ENCODE data around the gene KCNJ16. TPM values are rescaled to one million over a fixed set of nuclear protein-coding genes. Genes with fewer than 3 reads are reported as not detected.

Gene KCNJ16
- total RNA-seq, 1 donor from 2014 or later, result 6.9 TPM

DNA sequence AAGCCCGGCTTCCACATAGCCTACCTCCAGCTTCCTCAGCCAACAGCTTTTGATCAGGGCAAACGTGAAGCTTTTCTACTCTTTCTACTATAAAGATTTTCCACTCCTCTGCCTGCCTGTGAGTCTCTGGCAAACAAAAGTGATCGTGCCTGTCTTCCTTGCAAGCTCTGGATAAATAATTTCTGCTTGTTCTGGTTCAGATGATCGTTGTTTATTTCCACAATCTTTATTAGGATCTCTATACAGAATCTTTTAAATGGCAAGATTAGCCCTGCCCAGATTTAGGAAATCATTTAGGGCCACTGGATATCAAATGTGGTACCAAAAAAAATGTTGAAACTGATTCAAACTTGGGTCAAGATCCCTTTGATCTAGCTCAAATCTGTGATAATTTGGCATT is 20.4 kb downstream of the KCNJ16 start:
- FAIRE-seq (no peak), DNase-seq (ENCODE audit: low spot score in 2 of 2) (no peak)

DNA sequence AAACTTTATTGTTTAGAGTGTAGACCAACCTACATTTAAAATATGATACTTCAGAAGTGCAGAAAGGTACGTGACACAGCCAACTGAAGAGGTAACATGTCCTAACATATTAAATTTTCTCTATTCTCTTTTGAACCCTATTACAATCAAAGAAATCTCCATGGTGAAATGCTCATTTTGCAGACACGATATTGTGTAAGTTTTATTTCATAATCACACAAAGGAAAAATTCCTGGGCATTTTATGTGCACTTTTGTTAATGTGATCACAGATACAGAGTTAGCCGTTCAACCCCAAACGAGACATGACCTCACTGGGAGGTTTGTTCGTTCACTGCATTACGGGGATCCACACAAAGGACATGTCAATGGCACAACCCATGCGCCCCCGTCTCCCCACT is 21.8 kb downstream of the KCNJ16 start:
- FAIRE-seq (no peak), DNase-seq (ENCODE audit: low spot score in 2 of 2) (no peak)

DNA sequence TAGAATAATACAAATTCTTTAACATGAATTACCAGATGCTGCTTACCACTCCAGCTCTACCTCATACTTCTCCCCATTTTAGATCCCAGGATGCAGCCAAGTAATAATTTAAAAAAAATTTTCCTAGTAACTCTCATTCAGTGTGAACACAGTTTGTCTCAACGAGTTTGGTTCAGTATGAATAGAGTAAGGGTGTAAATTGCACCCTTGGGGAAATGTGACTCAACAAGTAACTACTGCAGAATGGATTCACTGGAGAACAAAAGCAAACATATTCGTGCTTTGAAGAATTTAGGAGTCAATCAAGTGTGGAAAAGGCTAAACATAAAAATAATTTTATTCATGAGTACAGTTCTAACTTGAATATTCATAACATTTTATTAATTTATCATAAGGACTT is 23.0 kb downstream of the KCNJ16 start:
- DNase-seq (ENCODE audit: low spot score in 2 of 2), result no peak
- no peak for FAIRE-seq

DNA sequence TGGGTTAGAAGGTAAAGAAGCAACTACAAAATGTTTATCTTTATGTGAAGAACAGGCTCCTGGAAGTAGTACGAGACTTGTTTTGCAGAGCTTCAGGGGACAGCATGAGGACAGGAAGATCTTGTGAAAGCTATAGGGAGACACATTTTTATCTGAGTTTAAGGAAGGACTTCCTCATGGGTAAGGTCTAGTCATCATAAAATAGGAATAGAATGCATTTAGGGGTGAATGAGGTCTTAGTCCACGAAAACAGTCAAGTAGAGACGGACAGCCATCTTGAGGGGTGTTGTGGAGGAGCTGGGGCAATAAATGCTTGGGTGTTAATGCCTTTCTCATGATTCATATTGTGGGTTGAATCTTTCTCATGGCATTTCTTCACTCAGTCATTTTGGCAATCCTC is 24.3 kb downstream of the KCNJ16 start:
- no peak for FAIRE-seq
- DNase-seq (ENCODE audit: low spot score in 2 of 2), result no peak

DNA sequence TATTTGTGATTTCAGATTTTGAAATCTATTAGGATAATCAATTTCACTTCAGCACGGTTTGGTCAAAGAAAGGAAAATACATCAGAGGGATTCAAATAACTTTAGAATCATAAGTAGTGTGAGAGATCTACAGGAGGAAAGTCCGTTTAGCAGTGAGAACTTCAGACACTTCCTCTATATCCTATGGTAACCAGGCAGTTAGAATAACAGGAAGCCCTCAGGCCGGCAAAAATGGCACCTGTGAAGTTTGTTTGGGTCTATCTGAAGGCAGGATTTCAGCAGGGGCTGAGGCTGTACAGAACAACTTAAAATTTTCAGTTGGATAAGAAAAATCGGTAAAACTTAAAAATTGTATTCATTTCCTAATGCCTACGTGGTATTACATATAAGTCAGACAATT is 24.9 kb downstream of the KCNJ16 start:
- DNase-seq (ENCODE audit: low spot score in 2 of 2) (no peak), FAIRE-seq (no peak)

DNA sequence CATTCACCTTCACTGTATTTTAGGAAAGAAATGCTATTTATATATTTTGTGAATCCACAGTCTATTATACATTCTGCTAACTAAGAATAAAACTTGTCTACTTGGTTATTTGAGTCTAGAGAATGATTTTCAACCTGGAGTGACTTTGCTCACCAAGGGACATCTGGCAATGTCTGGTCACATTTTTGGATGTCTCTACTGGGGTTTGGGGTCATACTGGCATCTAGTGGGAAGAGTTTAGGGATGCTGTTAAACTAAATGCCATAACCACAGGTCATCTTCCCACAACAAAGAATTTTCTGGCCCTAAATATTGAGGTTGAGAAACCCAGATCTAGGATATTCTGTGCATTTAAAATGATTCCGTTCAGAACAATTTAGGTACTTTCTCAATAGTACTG is 26.0 kb downstream of the KCNJ16 start:
- DNase-seq (ENCODE audit: low spot score in 2 of 2) (no peak), FAIRE-seq (no peak)

DNA sequence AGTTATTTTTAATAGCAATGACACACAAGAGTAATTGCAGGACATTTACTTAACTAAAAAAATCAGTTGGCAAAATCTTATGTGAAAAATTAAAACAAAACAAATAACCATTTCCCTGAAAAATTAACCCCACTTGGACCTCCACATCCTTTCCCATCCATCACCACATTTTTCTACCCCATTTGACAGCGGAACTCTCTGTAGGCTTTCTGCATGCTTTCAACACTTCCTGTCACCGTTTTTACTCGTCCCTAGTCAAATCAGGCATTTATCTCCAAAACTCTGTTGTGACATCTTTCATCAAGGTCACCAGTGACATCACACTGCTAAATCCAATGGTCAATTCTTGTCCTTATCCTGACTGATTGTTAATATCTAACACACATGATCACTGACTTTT is 27.5 kb downstream of the KCNJ16 start:
- FAIRE-seq (no peak), DNase-seq (ENCODE audit: low spot score in 2 of 2) (no peak)

DNA sequence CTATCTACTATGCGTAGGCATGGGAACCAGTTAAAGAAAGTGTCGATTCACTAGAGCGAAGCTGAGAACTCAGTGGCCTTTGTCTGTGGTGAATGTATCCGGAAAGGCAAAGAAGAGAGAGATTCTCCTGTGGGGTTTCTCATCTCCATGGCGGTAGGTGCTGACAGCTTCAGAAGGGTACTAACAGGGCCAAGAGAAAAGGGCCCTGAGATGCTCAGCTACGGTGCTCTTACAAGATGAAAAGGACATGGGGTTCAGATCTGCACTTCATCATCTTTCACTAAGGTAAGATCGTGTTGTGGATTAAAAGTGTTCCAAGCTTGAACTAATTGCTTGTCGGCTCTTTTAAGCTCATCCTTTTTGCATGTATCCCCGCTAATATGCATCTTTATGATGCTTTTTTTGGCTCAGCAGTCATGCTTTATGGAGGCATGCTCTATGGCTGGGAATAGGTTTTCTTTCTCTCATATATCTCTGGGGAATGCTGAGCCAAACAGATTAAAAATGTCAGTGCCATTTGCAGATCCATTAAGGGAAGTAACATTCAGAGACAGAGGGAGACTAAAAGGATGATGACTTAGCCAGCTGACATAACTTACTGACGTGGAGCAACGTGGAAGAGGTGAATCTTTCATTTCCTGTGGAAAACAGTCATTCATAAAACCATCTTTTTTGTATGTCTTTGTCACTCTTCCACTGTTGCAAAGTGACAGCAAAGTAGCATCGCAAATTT is 29.9 kb downstream of the KCNJ16 start:
- no peak for FAIRE-seq

DNA sequence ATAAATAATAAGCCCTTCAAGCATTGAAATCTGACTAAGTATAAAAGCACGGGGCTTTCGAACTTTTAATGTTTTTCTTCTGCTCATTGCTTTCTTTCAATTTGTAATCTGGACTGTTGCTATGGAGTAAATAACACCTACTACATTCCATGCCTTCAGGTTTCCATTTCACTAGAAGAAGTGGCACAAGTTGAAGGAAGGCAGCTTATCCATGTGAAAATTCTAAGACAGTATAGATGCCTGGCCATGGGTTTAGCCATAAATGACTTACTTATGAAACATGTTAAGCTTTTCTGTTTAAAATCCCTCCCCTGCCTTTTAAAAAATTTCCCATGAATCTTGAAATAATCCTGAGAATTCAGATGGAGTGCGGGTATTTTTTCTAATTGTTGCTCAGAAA is 30.6 kb downstream of the KCNJ16 start:
- no peak for FAIRE-seq
- no peak for DNase-seq (ENCODE audit: low spot score in 2 of 2)

More for the DNA sequence above, 29.9 kb downstream of the KCNJ16 start:
- DNase-seq (ENCODE audit: low spot score in 2 of 2), result no peak

DNA sequence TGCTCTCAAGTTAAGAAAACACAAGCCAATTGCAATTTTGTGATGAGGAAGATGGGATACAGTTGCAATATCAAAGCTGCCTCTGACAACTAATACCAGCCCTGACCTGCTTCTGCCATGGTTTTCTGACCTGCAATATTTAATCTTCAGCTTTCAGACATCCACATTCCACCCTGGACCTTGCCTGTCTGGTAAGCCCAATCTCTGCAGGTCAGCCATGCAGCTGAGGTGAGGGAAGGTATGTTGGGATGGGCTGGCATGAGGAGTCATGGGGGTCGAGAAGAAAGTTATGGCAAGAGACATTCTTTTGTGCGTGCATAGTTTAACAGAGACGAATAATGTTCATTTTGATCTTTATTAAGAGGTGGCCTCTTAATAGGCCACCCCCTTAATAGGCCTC is 31.5 kb downstream of the KCNJ16 start:
- DNase-seq (ENCODE audit: low spot score in 2 of 2) (no peak), FAIRE-seq (no peak)

DNA sequence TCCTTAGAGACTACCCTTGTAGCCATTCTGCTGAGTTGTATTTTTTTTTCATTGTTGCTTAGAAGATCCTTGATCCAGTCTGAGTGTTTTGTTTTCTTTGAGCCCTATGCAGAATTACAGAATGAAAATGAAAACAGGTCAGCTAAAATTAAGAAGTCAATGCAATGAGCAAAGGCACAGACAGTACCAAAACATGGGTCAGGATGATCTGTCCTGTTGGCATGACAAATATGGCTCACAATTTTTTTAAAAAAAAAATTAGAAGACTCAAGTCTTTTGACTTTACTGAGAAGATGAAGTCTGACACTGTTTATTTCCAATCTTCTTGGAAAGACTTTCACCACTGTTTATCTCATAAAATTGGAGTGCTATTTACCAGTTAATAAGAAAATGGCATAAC is 32.4 kb downstream of the KCNJ16 start:
- DNase-seq (ENCODE audit: low spot score in 2 of 2) (no peak), FAIRE-seq (no peak)

DNA sequence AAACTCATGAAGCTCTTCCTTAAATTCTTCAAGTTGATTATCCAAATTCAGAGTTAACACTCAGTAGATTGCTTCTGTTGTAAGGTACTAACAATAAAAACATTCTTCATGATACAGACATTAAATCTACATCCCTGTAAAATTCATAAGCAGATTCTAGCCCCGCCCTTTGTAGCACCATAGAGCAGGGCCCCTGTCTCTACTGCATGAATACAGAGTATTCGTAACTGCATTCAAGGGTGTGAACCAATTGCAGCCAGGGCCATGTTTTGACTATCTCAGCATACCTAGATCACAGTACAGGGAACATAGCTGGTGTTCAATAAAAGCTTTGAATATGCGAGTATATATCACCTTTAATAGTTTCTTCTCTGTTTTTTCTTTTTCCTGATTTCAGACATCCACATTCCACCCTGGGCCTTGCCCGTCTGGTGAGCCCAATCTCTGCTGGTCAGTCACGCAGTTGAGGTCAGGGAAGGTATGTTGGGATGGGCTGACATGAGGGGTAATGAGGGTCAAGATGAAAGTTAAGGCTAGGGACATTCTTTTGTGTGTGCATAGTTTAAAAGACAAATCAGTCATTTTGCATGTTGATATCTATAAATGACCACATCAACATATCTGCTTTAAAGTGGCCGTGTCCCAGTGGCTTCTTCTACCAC is 33.0 kb downstream of the KCNJ16 start:
- DNase-seq (ENCODE audit: low spot score in 2 of 2) (no peak), FAIRE-seq (no peak)

DNA sequence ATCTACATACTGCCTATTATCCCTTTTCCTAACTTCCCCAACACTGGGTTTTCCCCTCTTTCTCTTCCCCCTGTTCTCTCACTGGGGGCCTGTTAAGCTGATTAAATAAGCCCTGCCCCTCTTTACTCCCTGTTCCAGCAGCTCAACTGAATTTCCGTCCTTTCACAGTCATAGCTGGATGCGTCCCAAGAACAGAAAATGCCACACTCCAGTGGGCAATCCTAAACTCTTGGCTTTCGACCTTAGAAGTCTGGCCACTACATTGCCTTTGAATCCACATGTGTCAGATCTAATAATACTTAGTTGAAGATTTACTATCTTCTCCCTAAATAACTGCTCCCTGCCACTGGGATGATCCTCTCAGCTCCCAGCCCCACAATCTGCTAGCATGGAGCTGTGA is 34.5 kb downstream of the KCNJ16 start:
- FAIRE-seq (no peak), DNase-seq (ENCODE audit: low spot score in 2 of 2) (no peak)

DNA sequence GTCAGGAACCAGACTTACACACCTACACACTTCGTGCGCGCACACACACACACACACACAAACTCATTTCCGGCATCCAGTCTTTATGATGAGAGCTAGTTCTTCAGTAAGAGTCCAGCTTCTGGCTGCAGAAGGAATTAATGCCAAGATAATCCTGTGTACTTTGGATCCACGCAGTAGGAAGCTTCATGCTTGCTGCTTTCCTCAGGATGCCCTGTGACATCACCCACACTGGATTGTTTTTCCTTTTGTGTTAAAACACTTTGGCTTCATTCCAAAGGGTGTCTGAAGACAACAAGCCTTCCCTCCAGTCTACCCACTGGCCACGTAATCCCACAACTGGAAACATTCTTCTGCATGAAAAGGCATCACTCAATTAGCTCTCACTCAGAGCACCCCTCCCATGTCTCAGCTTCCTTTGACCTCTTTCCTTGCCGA is 35.4 kb downstream of the KCNJ16 start:
- DNase-seq (ENCODE audit: low spot score in 2 of 2) (no peak), FAIRE-seq (no peak)

DNA sequence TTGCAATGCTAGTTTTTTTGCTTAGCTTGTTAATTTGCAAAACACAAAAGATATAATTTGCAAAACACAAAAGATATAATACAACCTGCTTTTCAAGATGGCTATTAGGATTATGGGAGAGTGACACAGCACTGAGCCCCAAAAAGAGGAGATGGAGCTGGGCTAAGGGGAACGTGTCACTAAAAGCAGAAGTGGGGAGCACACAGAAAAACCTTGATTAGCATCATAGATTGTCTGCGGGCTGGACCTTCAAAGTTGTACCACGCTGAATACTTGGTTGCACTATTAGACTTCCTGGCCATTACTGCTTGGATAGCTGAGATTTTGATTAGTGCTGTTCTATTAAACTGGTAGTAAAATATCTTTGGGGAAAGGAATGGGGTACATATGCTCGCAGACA is 36.2 kb downstream of the KCNJ16 start:
- FAIRE-seq (no peak), DNase-seq (ENCODE audit: low spot score in 2 of 2) (no peak)

DNA sequence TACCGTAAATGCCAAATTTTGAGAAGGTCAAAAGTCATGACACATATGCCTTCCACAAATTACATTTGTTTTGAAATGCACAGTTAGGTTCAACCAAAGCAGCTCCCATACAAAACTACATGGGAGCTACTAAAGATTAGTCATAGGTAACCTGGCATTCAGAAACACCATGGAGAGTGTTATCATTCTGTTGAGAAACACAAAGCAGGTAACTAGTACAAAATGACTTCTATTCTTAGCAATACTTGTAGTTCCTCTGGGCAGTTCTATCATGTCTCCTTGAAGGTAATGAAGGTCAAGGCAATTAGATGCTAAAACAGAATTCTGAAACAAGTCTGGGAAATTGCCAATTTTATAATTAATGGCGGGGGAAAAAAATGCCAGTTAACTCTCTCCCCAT is 39.4 kb downstream of the KCNJ16 start:
- DNase-seq (ENCODE audit: low spot score in 2 of 2) (no peak), FAIRE-seq (no peak)

DNA sequence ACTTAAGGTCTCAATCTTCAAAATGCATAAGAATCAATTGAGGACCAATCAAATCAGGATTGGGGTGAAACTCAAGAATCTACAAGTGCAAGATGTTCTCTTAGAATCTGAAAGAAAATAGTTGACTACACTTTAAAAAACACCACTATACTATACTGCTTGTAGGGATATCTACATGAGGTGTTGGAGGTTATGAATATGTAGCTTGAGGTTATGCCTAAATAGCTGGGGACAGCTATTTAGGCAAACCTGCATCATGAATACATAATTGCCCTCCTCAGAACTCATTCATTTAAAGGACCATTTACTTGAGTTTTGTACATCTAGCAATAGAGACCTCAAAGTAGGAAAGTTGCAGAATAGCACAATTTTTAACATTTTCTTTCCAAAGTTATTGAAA is 40.1 kb downstream of the KCNJ16 start:
- DNase-seq (ENCODE audit: low spot score in 2 of 2) (no peak), FAIRE-seq (no peak)

DNA sequence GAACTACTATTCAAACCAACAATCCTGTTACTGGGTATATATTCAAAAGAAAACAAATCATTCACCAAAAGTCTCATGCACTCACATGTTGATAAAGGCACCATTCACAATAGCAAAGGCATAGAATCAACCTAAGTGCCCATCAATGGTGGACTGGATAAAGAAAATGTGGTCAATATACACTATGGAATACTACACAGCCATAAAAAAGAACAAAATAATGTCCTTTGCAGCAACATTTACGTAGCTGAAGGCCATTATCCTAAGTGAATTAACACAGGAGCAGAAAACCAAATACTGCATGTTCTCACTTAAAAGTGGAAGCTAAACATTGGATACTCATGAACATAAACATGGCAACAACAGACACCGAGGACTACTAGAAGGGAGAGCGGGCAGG is 41.9 kb downstream of the KCNJ16 start:
- no peak for DNase-seq (ENCODE audit: low spot score in 2 of 2)
- FAIRE-seq, result no peak

DNA sequence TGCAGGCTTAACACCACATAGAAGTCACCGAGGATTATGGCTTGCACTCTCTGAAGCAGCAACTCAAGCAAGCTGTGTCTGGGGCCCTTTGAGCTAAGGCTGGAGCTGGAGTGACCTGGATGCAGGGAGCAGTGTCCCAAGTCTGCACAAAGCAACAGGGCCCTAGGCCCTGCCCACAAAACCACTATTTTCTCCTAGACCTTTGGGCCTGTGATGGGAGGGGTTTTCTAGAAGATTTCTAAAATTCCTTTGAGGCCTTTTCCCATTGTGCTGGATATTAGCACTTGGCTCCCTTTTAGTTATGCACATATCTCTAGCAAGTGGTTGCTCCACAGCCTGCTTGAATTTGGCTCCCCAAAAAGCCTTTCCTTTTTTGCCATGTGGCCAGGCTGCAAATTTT is 44.5 kb downstream of the KCNJ16 start:
- no peak for DNase-seq (ENCODE audit: low spot score in 2 of 2)

DNA sequence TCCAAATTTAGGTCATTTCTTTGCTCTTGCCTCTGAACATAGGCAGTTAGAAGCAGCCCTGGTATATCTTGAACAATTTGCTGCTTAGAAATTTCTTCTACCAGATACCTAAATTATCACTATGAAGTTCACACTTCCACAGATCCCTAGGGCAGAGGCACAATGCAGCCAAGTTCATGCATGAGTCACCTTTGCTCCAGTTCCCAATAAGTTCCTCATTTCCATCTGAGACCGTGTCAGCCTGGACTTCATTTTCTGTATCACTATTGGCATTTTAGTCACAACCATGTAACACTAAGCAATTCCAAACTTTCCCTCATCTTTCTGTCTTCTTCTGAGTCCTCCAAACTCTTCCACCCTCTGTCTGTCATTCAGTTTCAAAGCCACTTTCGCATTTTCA is 45.0 kb downstream of the KCNJ16 start:
- DNase-seq (ENCODE audit: low spot score in 2 of 2) (no peak), FAIRE-seq (no peak)

More for the DNA sequence above, 44.5 kb downstream of the KCNJ16 start:
- FAIRE-seq, result no peak

DNA sequence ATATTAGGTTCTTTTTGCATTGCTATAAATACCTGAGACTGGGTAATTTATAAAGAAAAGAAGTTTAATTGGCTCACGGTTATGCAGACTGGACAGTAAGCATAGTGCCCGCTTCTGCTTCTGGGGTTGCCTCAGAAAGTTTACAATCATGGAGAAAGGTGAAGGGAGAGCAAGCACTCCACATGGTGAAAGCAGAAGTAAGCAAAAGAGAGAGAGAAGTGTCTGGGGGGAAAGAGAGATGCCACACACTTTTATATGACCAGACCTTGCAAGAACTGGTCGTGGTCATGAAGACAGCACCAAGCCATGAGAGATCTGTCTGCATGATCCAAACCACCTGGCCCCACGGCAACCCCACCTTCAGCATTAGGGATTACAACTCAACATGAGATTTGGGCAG is 45.4 kb downstream of the KCNJ16 start:
- FAIRE-seq (no peak), DNase-seq (ENCODE audit: low spot score in 2 of 2) (no peak)

DNA sequence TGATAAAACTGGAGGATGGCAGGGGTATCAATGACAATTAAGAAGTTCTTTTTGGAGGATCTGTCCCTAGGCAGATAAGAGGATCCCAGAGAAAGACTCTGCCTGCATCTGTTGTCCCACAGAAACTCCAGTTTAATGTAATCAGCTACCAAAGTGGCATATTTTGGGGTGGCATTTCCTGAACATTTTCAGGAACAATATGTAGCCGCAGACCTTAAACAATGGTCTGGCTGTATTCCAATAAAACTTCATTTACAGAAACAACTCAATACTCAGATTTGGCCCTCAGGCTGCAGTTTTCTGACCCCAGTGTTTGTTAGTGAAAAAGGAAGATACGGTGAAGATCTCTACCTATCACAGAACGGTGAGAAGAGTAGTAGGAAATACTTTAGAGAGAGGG is 46.1 kb downstream of the KCNJ16 start:
- FAIRE-seq, result no peak
- DNase-seq (ENCODE audit: low spot score in 2 of 2), result no peak

All from frontal cortex (tissue), 4 donors.